PFSK-1 (cell line): ENCODE data around the gene DOCK9.

Experiments
- FOXP2 ChIP-seq: optimal IDR thresholded peaks from 2 replicates; pipeline ENCODE3; 2011; ENCODE audit warnings: borderline replicate concordance, control low read depth, inconsistent platforms; ENCODE audit not compliant: insufficient read depth; ENCODE audit errors: extremely low read length, extremely low read depth
- POLR2AphosphoS5 ChIP-seq: IDR thresholded peaks from 2 replicates; pipeline ENCODE4 v1.6.1; 2012; ENCODE audit warnings: low read depth, mild to moderate bottlenecking, control low read depth, low read length, moderate library complexity
- REST ChIP-seq, 2 experiments: IDR thresholded peaks; 2 replicates each; pipeline versions ENCODE4 v1.6.1 to v1.8.0; 2011 to 2012; ENCODE audit warnings: low read depth in 2 of 2, low read length in 2 of 2, control low read depth in 1 of 2, inconsistent platforms in 1 of 2, mild to moderate bottlenecking in 1 of 2, moderate library complexity in 1 of 2; ENCODE audit not compliant: insufficient read depth in 1 of 2
- SIN3A ChIP-seq: IDR thresholded peaks from 2 replicates; pipeline ENCODE4 v1.6.1; 2012; ENCODE audit warnings: mild to moderate bottlenecking, low read length, moderate library complexity, borderline replicate concordance; ENCODE audit not compliant: insufficient read depth

GRCh38 chr13:98927951-98928927 lies 49.6 kb downstream of the DOCK9 start:
- TF ChIP-seq REST (IDR thresholded peaks at IDR 0.05; ENCODE audit: insufficient read depth in 1 of 2, low read depth in 2 of 2, low read length in 2 of 2) (no peak), POLR2AphosphoS5 (no peak), SIN3A (no peak), FOXP2 (no peak)
